Measurements from ENCODE around the gene GABRG2.

The GABRG2 gene

GRCh38 chr5:162139190-162139589, 71.6 kb downstream of the GABRG2 start:
- TF ChIP-seq CTCF (IDR thresholded peaks at IDR 0.05) = no peak

- no peak for TF ChIP-seq CTCF (IDR thresholded peaks at IDR 0.05)
Observed at GRCh38 chr5:162154242-162154641, 86.7 kb downstream of the GABRG2 start.

GRCh38 chr5:162160401-162160800, 92.8 kb downstream of the GABRG2 start:
- no peak for TF ChIP-seq CTCF (IDR thresholded peaks at IDR 0.05)

- TF ChIP-seq CTCF (IDR thresholded peaks at IDR 0.05) = no peak
Observed at GRCh38 chr5:162163663-162164062, 96.1 kb downstream of the GABRG2 start.

GRCh38 chr5:162174358-162174974, 106.9 kb downstream of the GABRG2 start:
- TF ChIP-seq CTCF (IDR thresholded peaks at IDR 0.05) = no peak

GRCh38 chr5:162187371-162187770, 119.8 kb downstream of the GABRG2 start:
- no peak for TF ChIP-seq CTCF (IDR thresholded peaks at IDR 0.05)

DNA sequence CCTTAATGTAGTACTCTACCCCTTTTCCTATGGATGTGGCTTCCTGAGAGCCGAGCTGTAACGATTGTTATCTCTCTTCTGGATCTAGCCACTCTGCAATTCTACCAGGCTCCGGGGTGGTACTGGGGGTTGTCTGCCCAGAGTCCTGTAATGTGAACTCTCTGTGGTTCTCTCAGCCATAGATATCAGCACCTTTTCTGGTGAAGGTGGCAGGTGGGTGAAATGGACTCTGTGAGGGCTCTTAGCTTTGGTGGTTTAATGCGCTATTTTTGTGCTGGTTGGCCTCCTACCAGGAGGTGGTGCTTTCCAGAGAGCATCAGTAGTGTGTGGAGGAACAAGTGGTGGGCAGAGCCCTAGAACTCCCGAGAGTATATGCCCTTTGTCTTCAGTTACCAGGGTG, 122.1 kb downstream of the GABRG2 start:
- TF ChIP-seq CTCF (IDR thresholded peaks at IDR 0.05) = no peak

GRCh38 chr5:162193012-162193411, 125.4 kb downstream of the GABRG2 start:
- TF ChIP-seq CTCF (IDR thresholded peaks at IDR 0.05) = no peak

All from LNCAP (cell line).